GM23338 (cell line): ENCODE data around the gene PRRG3. TPM values are rescaled to one million over a fixed set of nuclear protein-coding genes. Genes with fewer than 3 reads are reported as not detected.

Experiments
- ATAC-seq: fragments of 200-7000 bp; cut with Tn5 transposase; 3 replicates; pipeline ENCODE4 v1.9.1; 2020
- DNase-seq: peaks from one replicate; pipeline ENCODE4 v3.0.0-alpha.2; 2015; ENCODE audit warnings: low spot score
- H2AFZ ChIP-seq: fragments of 200-600 bp; sonication (generic); 2 replicates; pipeline ENCODE4 v1.8.0; 2016; ENCODE audit warnings: antibody characterized with exemption, mild to moderate bottlenecking, moderate library complexity
- H3F3A ChIP-seq: fragments of 200-600 bp; sonication (generic); replicated peaks from 2 replicates; pipeline ENCODE4 v1.8.0; 2017; ENCODE audit warnings: antibody characterized with exemption, mixed run types, low read depth
- H3K27ac ChIP-seq: fragments of 200-600 bp; sonication (generic); 2 replicates; pipeline ENCODE4 v1.6.1; 2016; ENCODE audit warnings: low read depth
- H3K27me3 ChIP-seq: fragments of 200-600 bp; sonication (generic); 2 replicates; pipeline ENCODE4 v1.8.0; 2016; ENCODE audit warnings: mild to moderate bottlenecking, mixed run types, moderate library complexity; ENCODE audit not compliant: insufficient read depth
- H3K36me3 ChIP-seq: fragments of 200-600 bp; sonication (generic); 2 replicates; pipeline ENCODE4 v1.8.0; 2016; ENCODE audit warnings: mild to moderate bottlenecking; ENCODE audit not compliant: insufficient read depth
- H3K4me1 ChIP-seq: fragments of 200-600 bp; sonication (generic); 2 replicates; pipeline ENCODE4 v1.8.0; 2016; ENCODE audit warnings: mild to moderate bottlenecking, moderate library complexity; ENCODE audit not compliant: insufficient read depth
- H3K4me2 ChIP-seq: fragments of 200-600 bp; sonication (generic); 2 replicates; pipeline ENCODE4 v1.7.1; 2017; ENCODE audit warnings: mixed run types
- H3K4me3 ChIP-seq: fragments of 200-600 bp; sonication (generic); 2 replicates; pipeline ENCODE4 v1.6.1; 2016; ENCODE audit warnings: mixed run types
- H3K79me2 ChIP-seq: fragments of 200-600 bp; sonication (generic); replicated peaks from 2 replicates; pipeline ENCODE4 v1.8.0; 2017; ENCODE audit warnings: mild to moderate bottlenecking; ENCODE audit not compliant: insufficient read depth
- H3K9me2 ChIP-seq: fragments of 200-600 bp; sonication (generic); 2 replicates; pipeline ENCODE4 v1.8.0; 2017; ENCODE audit not compliant: insufficient read depth
- H4K20me1 ChIP-seq: fragments of 200-600 bp; sonication (generic); replicated peaks from 2 replicates; pipeline ENCODE4 v1.8.0; 2017; ENCODE audit warnings: mild to moderate bottlenecking; ENCODE audit not compliant: insufficient read depth
- H3K27ac Mint-ChIP-seq: 2 replicates; pipeline ENCODE4 v1.8.0; 2020; ENCODE audit warnings: inconsistent platforms, mild to moderate bottlenecking, moderate library complexity, mixed read lengths
- H3K27me3 Mint-ChIP-seq: 3 replicates; pipeline ENCODE4 v1.8.0; 2022; ENCODE audit warnings: low read depth, mild to moderate bottlenecking, moderate library complexity, mixed read lengths, inconsistent platforms; ENCODE audit not compliant: insufficient read depth, poor library complexity
- H3K36me3 Mint-ChIP-seq: 3 replicates; pipeline ENCODE4 v1.8.0; 2021; ENCODE audit warnings: low read depth, mild to moderate bottlenecking, inconsistent platforms, moderate library complexity, mixed read lengths
- H3K4me1 Mint-ChIP-seq: 3 replicates; pipeline ENCODE4 v1.8.0; 2020; ENCODE audit warnings: mild to moderate bottlenecking, inconsistent platforms, mixed read lengths
- H3K4me3 Mint-ChIP-seq: 3 replicates; pipeline ENCODE4 v1.8.0; 2021; ENCODE audit warnings: moderate library complexity, mild to moderate bottlenecking, inconsistent platforms, mixed read lengths
- H3K9me3 Mint-ChIP-seq: 3 replicates; pipeline ENCODE4 v1.8.0; 2020; ENCODE audit warnings: moderate library complexity, mild to moderate bottlenecking, inconsistent platforms, mixed read lengths
- CREB1 ChIP-seq: fragments of 250-450 bp; sonication (Bioruptor Pico); IDR thresholded peaks from 2 replicates; pipeline ENCODE4 v1.5.0; 2020; ENCODE audit warnings: low read depth, mild to moderate bottlenecking, moderate library complexity
- EZH2 ChIP-seq: fragments of 200-600 bp; sonication (generic); IDR thresholded peaks from one replicate; pipeline ENCODE4 v1.8.0; 2017; ENCODE audit warnings: antibody characterized with exemption, mild to moderate bottlenecking, low read depth; ENCODE audit not compliant: unreplicated experiment
- EZH2phosphoT487 ChIP-seq: fragments of 200-600 bp; sonication (generic); IDR thresholded peaks from one replicate; pipeline ENCODE4 v1.8.1; 2018; ENCODE audit warnings: antibody characterized with exemption; ENCODE audit not compliant: unreplicated experiment
- JUNB ChIP-seq: IDR thresholded peaks from one replicate; pipeline ENCODE4 v1.6.1; 2016; ENCODE audit warnings: antibody characterized with exemption; ENCODE audit not compliant: unreplicated experiment
- NANOG ChIP-seq: IDR thresholded peaks from 2 replicates; pipeline ENCODE4 v1.6.1; 2016; ENCODE audit warnings: antibody characterized with exemption, borderline replicate concordance
- POLR2AphosphoS5 ChIP-seq: IDR thresholded peaks from 2 replicates; pipeline ENCODE4 v1.6.1; 2016; ENCODE audit warnings: antibody characterized with exemption, low read depth
- STAT1 ChIP-seq: IDR thresholded peaks from one replicate; pipeline ENCODE4 v1.6.1; 2016; ENCODE audit warnings: antibody characterized with exemption; ENCODE audit not compliant: unreplicated experiment
- ZNF114 ChIP-seq: fragments of 250-450 bp; sonication (Bioruptor Pico); IDR thresholded peaks from 2 replicates; pipeline ENCODE4 v1.5.0; 2020; ENCODE audit warnings: mild to moderate bottlenecking, moderate library complexity
- ZNF331 ChIP-seq: fragments of 250-450 bp; sonication (Bioruptor Pico); IDR thresholded peaks from 2 replicates; pipeline ENCODE4 v1.5.0; 2020; ENCODE audit warnings: low read depth, mild to moderate bottlenecking, moderate library complexity
- polyA plus RNA-seq: library from polyadenylated mRNA; unstranded; fragments of >200 nt; fragmentation: Nextera tagmentation; extraction: Ambion mirVana; gene quantifications from 2 replicates; pipeline ENCODE4 v1.2.1, GENCODE V29; 2016
- total RNA-seq: library from RNA; depleted of rRNA; stranded (reverse); fragments of >200 nt; shearing (Covaris generic); gene quantifications from 2 replicates; pipeline ENCODE4 v1.2.3, GENCODE V29; 2014
- TF ChIP-seq, protein P1 (sequence below), 2 experiments: fragments of 200-600 bp in 1 of 2; sonication (generic) in 1 of 2; conservative IDR thresholded peaks; 2 replicates each; pipeline versions ENCODE4 v1.5.1 to v1.6.1; 2016 to 2017; ENCODE audit warnings: antibody characterized with exemption in 2 of 2, low read depth in 2 of 2, mild to moderate bottlenecking in 2 of 2, moderate library complexity in 1 of 2
- TF ChIP-seq, protein P2 (sequence below): IDR thresholded peaks from one replicate; pipeline ENCODE4 v1.6.1; 2018; ENCODE audit warnings: antibody characterized with exemption; ENCODE audit not compliant: unreplicated experiment
- TF ChIP-seq, protein P3 (sequence below): IDR thresholded peaks from 2 replicates; pipeline ENCODE4 v1.6.1; 2016; ENCODE audit warnings: antibody characterized with exemption
- TF ChIP-seq, protein P4 (sequence below): fragments of 250-450 bp; sonication (Bioruptor Pico); IDR thresholded peaks from 2 replicates; pipeline ENCODE4 v1.5.0; 2020; ENCODE audit warnings: mild to moderate bottlenecking, moderate library complexity

PRRG3 gene
- total and polyA plus RNA-seq, 2 experiments from 2014 or later, result 5.0 to 10.6 TPM

DNA sequence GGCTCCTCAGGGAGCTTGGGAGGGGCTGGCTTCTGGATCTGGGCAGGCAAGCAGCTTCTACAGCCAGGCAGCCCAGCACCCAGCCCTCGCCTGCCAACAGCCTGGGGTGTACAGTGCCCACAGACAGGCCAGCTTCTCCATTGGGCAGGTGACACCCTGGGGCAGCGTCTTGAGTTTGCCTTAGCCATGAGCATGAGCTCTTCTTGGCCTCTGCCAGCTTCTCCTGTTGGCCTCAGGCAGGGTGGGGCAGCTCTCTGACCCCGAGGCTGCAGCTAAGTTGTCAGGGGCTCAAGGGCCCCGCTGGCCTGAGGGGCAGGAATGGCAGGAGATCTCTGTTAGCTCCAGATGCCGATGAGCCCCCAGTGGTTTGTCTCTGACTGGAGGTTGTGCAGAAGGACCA is 31.5 kb downstream of the PRRG3 start:
- Histone ChIP-seq H3K9me2 (no peaks in the 10 kb centered on the region), H3F3A (no peaks in the 10 kb centered on the region), H3K27me3 (no peaks in the 10 kb centered on the region), H3K4me2 (no peak overlapping the region), H3K4me3 (no peak overlapping the region), H2AFZ (no peak overlapping the region), H3K36me3 (no peaks in the 10 kb centered on the region), H3K27ac (no peak overlapping the region), H3K79me2 (no peaks in the 10 kb centered on the region), H3K4me1 (no peaks in the 10 kb centered on the region), H4K20me1 (no peaks in the 10 kb centered on the region)
- Mint-ChIP-seq H3K36me3 (no peaks in the 10 kb centered on the region), H3K27ac (no peak overlapping the region), H3K27me3 (peaks cover 2% of the 10 kb centered on the region), H3K4me1 (peaks cover 7% of the 10 kb centered on the region; the same call in 2 of the 3 replicates), H3K9me3 (no peaks in the 10 kb centered on the region; the same call in 2 of the 3 replicates), H3K4me3 (no peak overlapping the region)
- TF ChIP-seq, protein P1, sequence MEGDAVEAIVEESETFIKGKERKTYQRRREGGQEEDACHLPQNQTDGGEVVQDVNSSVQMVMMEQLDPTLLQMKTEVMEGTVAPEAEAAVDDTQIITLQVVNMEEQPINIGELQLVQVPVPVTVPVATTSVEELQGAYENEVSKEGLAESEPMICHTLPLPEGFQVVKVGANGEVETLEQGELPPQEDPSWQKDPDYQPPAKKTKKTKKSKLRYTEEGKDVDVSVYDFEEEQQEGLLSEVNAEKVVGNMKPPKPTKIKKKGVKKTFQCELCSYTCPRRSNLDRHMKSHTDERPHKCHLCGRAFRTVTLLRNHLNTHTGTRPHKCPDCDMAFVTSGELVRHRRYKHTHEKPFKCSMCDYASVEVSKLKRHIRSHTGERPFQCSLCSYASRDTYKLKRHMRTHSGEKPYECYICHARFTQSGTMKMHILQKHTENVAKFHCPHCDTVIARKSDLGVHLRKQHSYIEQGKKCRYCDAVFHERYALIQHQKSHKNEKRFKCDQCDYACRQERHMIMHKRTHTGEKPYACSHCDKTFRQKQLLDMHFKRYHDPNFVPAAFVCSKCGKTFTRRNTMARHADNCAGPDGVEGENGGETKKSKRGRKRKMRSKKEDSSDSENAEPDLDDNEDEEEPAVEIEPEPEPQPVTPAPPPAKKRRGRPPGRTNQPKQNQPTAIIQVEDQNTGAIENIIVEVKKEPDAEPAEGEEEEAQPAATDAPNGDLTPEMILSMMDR (conservative IDR thresholded peaks at IDR 0.05; ENCODE audit: low read depth in 2 of 2), result no peak
- TF ChIP-seq, protein P2, sequence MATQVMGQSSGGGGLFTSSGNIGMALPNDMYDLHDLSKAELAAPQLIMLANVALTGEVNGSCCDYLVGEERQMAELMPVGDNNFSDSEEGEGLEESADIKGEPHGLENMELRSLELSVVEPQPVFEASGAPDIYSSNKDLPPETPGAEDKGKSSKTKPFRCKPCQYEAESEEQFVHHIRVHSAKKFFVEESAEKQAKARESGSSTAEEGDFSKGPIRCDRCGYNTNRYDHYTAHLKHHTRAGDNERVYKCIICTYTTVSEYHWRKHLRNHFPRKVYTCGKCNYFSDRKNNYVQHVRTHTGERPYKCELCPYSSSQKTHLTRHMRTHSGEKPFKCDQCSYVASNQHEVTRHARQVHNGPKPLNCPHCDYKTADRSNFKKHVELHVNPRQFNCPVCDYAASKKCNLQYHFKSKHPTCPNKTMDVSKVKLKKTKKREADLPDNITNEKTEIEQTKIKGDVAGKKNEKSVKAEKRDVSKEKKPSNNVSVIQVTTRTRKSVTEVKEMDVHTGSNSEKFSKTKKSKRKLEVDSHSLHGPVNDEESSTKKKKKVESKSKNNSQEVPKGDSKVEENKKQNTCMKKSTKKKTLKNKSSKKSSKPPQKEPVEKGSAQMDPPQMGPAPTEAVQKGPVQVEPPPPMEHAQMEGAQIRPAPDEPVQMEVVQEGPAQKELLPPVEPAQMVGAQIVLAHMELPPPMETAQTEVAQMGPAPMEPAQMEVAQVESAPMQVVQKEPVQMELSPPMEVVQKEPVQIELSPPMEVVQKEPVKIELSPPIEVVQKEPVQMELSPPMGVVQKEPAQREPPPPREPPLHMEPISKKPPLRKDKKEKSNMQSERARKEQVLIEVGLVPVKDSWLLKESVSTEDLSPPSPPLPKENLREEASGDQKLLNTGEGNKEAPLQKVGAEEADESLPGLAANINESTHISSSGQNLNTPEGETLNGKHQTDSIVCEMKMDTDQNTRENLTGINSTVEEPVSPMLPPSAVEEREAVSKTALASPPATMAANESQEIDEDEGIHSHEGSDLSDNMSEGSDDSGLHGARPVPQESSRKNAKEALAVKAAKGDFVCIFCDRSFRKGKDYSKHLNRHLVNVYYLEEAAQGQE, result no peak
- TF ChIP-seq JUNB (no peak), POLR2AphosphoS5 (no peak), ZNF114 (CRISPR knock-in tag) (no peak), STAT1 (no peak), ZNF331 (CRISPR knock-in tag) (no peak), EZH2phosphoT487 (no peak), NANOG (no peak), EZH2 (no peak), CREB1 (CRISPR knock-in tag) (no peak)
- TF ChIP-seq, protein P3, sequence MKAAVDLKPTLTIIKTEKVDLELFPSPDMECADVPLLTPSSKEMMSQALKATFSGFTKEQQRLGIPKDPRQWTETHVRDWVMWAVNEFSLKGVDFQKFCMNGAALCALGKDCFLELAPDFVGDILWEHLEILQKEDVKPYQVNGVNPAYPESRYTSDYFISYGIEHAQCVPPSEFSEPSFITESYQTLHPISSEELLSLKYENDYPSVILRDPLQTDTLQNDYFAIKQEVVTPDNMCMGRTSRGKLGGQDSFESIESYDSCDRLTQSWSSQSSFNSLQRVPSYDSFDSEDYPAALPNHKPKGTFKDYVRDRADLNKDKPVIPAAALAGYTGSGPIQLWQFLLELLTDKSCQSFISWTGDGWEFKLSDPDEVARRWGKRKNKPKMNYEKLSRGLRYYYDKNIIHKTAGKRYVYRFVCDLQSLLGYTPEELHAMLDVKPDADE, result no peak
- TF ChIP-seq, protein P4, sequence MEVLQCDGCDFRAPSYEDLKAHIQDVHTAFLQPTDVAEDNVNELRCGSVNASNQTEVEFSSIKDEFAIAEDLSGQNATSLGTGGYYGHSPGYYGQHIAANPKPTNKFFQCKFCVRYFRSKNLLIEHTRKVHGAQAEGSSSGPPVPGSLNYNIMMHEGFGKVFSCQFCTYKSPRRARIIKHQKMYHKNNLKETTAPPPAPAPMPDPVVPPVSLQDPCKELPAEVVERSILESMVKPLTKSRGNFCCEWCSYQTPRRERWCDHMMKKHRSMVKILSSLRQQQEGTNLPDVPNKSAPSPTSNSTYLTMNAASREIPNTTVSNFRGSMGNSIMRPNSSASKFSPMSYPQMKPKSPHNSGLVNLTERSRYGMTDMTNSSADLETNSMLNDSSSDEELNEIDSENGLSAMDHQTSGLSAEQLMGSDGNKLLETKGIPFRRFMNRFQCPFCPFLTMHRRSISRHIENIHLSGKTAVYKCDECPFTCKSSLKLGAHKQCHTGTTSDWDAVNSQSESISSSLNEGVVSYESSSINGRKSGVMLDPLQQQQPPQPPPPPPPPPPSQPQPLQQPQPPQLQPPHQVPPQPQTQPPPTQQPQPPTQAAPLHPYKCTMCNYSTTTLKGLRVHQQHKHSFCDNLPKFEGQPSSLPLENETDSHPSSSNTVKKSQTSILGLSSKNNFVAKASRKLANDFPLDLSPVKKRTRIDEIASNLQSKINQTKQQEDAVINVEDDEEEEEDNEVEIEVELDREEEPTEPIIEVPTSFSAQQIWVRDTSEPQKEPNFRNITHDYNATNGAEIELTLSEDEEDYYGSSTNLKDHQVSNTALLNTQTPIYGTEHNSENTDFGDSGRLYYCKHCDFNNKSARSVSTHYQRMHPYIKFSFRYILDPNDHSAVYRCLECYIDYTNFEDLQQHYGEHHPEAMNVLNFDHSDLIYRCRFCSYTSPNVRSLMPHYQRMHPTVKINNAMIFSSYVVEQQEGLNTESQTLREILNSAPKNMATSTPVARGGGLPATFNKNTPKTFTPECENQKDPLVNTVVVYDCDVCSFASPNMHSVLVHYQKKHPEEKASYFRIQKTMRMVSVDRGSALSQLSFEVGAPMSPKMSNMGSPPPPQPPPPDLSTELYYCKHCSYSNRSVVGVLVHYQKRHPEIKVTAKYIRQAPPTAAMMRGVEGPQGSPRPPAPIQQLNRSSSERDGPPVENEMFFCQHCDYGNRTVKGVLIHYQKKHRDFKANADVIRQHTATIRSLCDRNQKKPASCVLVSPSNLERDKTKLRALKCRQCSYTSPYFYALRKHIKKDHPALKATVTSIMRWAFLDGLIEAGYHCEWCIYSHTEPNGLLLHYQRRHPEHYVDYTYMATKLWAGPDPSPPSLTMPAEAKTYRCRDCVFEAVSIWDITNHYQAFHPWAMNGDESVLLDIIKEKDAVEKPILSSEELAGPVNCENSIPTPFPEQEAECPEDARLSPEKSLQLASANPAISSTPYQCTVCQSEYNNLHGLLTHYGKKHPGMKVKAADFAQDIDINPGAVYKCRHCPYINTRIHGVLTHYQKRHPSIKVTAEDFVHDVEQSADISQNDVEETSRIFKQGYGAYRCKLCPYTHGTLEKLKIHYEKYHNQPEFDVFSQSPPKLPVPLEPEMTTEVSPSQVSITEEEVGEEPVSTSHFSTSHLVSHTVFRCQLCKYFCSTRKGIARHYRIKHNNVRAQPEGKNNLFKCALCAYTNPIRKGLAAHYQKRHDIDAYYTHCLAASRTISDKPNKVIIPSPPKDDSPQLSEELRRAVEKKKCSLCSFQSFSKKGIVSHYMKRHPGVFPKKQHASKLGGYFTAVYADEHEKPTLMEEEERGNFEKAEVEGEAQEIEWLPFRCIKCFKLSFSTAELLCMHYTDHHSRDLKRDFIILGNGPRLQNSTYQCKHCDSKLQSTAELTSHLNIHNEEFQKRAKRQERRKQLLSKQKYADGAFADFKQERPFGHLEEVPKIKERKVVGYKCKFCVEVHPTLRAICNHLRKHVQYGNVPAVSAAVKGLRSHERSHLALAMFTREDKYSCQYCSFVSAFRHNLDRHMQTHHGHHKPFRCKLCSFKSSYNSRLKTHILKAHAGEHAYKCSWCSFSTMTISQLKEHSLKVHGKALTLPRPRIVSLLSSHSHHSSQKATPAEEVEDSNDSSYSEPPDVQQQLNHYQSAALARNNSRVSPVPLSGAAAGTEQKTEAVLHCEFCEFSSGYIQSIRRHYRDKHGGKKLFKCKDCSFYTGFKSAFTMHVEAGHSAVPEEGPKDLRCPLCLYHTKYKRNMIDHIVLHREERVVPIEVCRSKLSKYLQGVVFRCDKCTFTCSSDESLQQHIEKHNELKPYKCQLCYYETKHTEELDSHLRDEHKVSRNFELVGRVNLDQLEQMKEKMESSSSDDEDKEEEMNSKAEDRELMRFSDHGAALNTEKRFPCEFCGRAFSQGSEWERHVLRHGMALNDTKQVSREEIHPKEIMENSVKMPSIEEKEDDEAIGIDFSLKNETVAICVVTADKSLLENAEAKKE (CRISPR knock-in tag), result no peak
- DNase-seq (no peak), ATAC-seq (no peak)
